NT2/D1 (cell line): Measurements from ENCODE around the gene HECTD1.

Experiments used
- SUZ12 ChIP-seq: IDR thresholded peaks from 2 replicates; pipeline ENCODE4 v1.6.1; 2011; ENCODE audit not compliant: insufficient read length, insufficient read depth; ENCODE audit errors: extremely low read depth
- ZNF274 ChIP-seq: IDR thresholded peaks from 2 replicates; pipeline ENCODE4 v1.6.1; 2011; ENCODE audit warnings: mild to moderate bottlenecking, low read depth, low read length

DNA sequence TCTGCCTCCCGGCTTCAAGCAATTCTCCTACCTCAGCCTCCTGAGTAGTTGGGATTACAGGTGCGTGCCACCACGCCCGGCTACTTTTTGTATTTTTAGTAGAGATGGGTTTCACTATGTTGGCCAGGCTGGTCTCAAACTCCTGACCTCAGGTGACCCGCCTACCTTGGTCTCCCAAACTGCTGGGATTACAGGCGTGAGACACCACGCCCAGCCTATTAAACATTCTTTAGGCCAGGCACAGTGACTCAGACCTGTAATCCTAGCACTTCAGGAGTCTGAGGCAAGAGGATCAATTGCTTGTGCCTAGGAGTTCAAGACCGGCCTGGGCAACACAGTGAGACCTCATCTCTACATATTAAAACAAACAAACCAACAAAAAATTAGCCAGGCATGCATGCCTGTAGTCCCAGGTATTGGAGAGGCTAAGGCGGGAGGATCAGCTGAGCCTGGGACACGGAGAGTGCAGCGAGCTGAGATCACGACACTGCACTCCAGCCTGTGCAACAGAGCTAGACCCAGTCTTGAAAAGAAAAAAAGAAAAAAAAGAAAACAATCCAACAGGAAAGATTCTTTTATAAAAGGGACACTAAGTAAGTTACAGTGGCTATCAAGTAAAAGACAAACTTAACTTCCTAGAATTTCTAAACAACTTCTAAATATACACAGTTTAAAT, 70.2 kb downstream of the HECTD1 start:
- TF ChIP-seq ZNF274 (no peak), SUZ12 (no peak)
